Mucosa of descending colon (tissue), 3 donors: ENCODE measurements around the gene NDUFA3. TPM values are rescaled to one million over a fixed set of nuclear protein-coding genes. Genes with fewer than 3 reads are reported as not detected.

Source experiments
- ATAC-seq: fragments of 200-7000 bp; cut with Tn5 transposase; one replicate; pipeline ENCODE4 v1.9.1; 2020; ENCODE audit warnings: mild to moderate bottlenecking, moderate library complexity
- DNase-seq, 3 donors: peaks; one replicate each; pipeline ENCODE4 v3.0.0-alpha.2; 2020
- H3K36me3 ChIP-seq: fragments of 200-600 bp; one replicate; pipeline ENCODE4 v1.8.0; 2021; ENCODE audit warnings: low read depth, mild to moderate bottlenecking
- H3K4me1 ChIP-seq: fragments of 200-600 bp; one replicate; pipeline ENCODE4 v1.8.0; 2021; ENCODE audit warnings: low read depth, mild to moderate bottlenecking
- H3K4me3 ChIP-seq: fragments of 200-600 bp; one replicate; pipeline ENCODE4 v1.8.0; 2021; ENCODE audit warnings: mild to moderate bottlenecking
- H3K9me3 ChIP-seq: fragments of 200-600 bp; one replicate; pipeline ENCODE4 v1.8.0; 2021; ENCODE audit warnings: mild to moderate bottlenecking
- CTCF ChIP-seq: fragments of 200-600 bp; IDR thresholded peaks from one replicate; pipeline ENCODE4 v1.8.0; 2022; ENCODE audit warnings: antibody characterized with exemption, mild to moderate bottlenecking
- intact Hi-C, 2 donors: fragments of 100-400 bp; cut with DNase I in 1 of 2; cut with micrococcal nuclease in 1 of 2; formaldehyde crosslinking; loops; one replicate each; pipeline versions ENCODE4 v1.11.0 to v1.11.1; 2022; cut with DNase I, micrococcal nuclease
- total RNA-seq, 3 donors: library from RNA; stranded (reverse); fragmentation: NEBNext Ultra II Directional in 2 of 3; extraction: Animal tissue kit (Norgen Biotek cat#: 25700) in 2 of 3; gene quantifications; one replicate each; pipeline versions ENCODE4 v1.2.1 to v1.2.4, GENCODE V29; 2021 to 2023
- donor health status: DM: no; HTN: no; CAD: no; lungs with moderate emphysema.
- donor health status: DM: no; HTN: no; CAD: no.
- donor health status: DM: no; HTN: yes; CAD: no.

The NDUFA3 gene
- total RNA-seq, 3 donors from 2014 or later = 93.4 to 155 (median 139) TPM

DNA sequence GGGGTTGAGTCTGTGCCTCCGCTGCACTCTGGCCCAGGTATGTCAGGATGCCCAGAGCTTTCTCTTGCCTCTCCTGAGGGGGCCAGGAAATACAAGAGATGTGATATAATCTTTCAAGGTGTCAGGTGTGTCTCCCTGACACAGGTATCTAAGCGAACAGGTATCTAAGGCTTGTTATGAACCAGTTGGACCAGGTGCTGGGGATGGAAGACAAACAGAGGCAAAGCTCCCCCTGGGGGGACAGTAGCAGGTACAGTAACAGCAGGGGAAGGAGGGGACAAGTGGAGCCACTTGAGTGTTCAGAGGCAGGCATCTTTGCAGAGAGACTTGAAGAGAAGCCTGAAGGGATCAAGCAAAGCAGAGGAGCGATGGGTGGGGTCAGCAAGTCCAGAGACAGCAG, 54.3 kb downstream of the NDUFA3 start:
- DNase-seq (no peak), ATAC-seq (no peak)
- H3K36me3 ChIP-seq = peaks cover 7% of the 10 kb centered on the region
- H3K4me1 ChIP-seq = peaks cover 24% of the 10 kb centered on the region
- no peak overlapping the region for H3K4me3 ChIP-seq
- TF ChIP-seq CTCF = no peak
- intact Hi-C loops = no loop called here
- no peaks in the 10 kb centered on the region for H3K9me3 ChIP-seq

Other genes starting within 250 kb of the NDUFA3 start
- 100 to 1,000 TPM in 1 of 3 donors, 10 to 100 TPM in 2; 47.0 to 193 (median 67.7) TPM for gene MYADM, start 235.0 kb upstream of the NDUFA3 start, total RNA-seq
- gene PRKCG, start 220.7 kb upstream of the NDUFA3 start, total RNA-seq = under 1 TPM in 2 of 3 donors, not detected in 1; 0.09 to 0.35 TPM
- under 1 TPM in 1 of 3 donors, not detected in 2; 0.54 TPM for gene CACNG7, start 193.6 kb upstream of the NDUFA3 start, total RNA-seq
- under 1 TPM in 2 of 3 donors, not detected in 1; 0.07 to 0.09 TPM for gene CACNG8, start 139.9 kb upstream of the NDUFA3 start, total RNA-seq
- not detected for gene CACNG6, start 111.2 kb upstream of the NDUFA3 start, total RNA-seq
- gene VSTM1, start 39.0 kb upstream of the NDUFA3 start, total RNA-seq = not detected
- not detected for gene TARM1, start 21.5 kb upstream of the NDUFA3 start, total RNA-seq
- gene OSCAR, start 2.1 kb upstream of the NDUFA3 start, total RNA-seq = 1 to 10 TPM in 2 of 3 donors, under 1 TPM in 1; 0.35 to 1.8 (median 1.4) TPM
- 10 to 100 TPM in 2 of 3 donors, 1 to 10 TPM in 1; 9.8 to 18.2 (median 15.3) TPM for gene TFPT, start 12.8 kb downstream of the NDUFA3 start, total RNA-seq
- 10 to 100 TPM; 34.3 to 54.6 (median 39.9) TPM for gene PRPF31, start 12.9 kb downstream of the NDUFA3 start, total RNA-seq
- gene CNOT3, start 34.9 kb downstream of the NDUFA3 start, total RNA-seq = 10 to 100 TPM; 42.4 to 47.9 (median 43.7) TPM
- 10 to 100 TPM in 1 of 3 donors, 1 to 10 TPM in 2; 7.5 to 10.8 (median 8.0) TPM for gene LENG1, start 56.9 kb downstream of the NDUFA3 start, total RNA-seq
- gene TMC4, start 70.3 kb downstream of the NDUFA3 start, total RNA-seq = 100 to 1,000 TPM; 107 to 276 (median 178) TPM
- 100 to 1,000 TPM in 2 of 3 donors, 10 to 100 TPM in 1; 79.9 to 176 (median 113) TPM for gene MBOAT7, start 86.7 kb downstream of the NDUFA3 start, total RNA-seq
- gene TSEN34, start 88.5 kb downstream of the NDUFA3 start, total RNA-seq = 10 to 100 TPM; 35.0 to 40.3 (median 35.2) TPM
- 1,000 to 10,000 TPM in 2 of 3 donors, 100 to 1,000 TPM in 1; 873 to 1,110 (median 1,027) TPM for gene RPS9, start 98.0 kb downstream of the NDUFA3 start, total RNA-seq
- gene LILRB3, start 120.2 kb downstream of the NDUFA3 start, total RNA-seq = 1 to 10 TPM in 2 of 3 donors, under 1 TPM in 1; 0.67 to 7.7 (median 4.3) TPM
- gene LILRA6, start 139.9 kb downstream of the NDUFA3 start, total RNA-seq = 1 to 10 TPM in 2 of 3 donors, not detected in 1; 2.4 to 3.5 TPM
- gene LILRB5, start 154.4 kb downstream of the NDUFA3 start, total RNA-seq = 10 to 100 TPM in 2 of 3 donors, 1 to 10 TPM in 1; 5.4 to 17.5 (median 12.2) TPM
- gene LILRB2, start 178.3 kb downstream of the NDUFA3 start, total RNA-seq = 1 to 10 TPM; 1.2 to 9.6 (median 4.7) TPM
- 1 to 10 TPM in 2 of 3 donors, under 1 TPM in 1; 0.72 to 4.7 (median 1.8) TPM for gene LILRA5, start 210.3 kb downstream of the NDUFA3 start, total RNA-seq
- gene LILRA4, start 236.3 kb downstream of the NDUFA3 start, total RNA-seq = not detected